K562 (cell line): ENCODE measurements around the gene SLC25A48. TPM values are rescaled to one million over a fixed set of nuclear protein-coding genes. Genes with fewer than 3 reads are reported as not detected.

Experiments
- ATAC-seq: fragments of 200-7000 bp; cut with Tn5 transposase; 3 replicates; pipeline ENCODE4 v1.9.1; 2020; ENCODE audit warnings: moderate library complexity
- BruUV-seq: library from RNA; stranded (reverse); fragments of 400-500 nt; replicated peaks from 2 replicates; lab custom pipeline; 2021; lab: Mats Ljungman, UMichigan
- CTCF ChIA-PET: fragments of 300-600 bp; formaldehyde crosslinking; extraction: SDS; loops from one replicate; lab custom pipeline; 2021; ENCODE audit warnings: low intra/inter-chr PET ratio; lab: Yijun Ruan, JAX
- POLR2A ChIA-PET: fragments of 300-600, 350-650 bp; sonication (Branson Sonifier 250); formaldehyde crosslinking; extraction: SDS; loops from one replicate; lab custom pipeline; 2021; ENCODE audit warnings: antibody characterized with exemption, inconsistent platforms; lab: Yijun Ruan, JAX
- DNase-seq, 4 experiments: peaks; one replicate each; pipeline versions ENCODE4 v3.0.0 to v3.0.0-alpha.2; 2011 to 2018; ENCODE audit warnings: low spot score in 3 of 4, mixed read lengths in 3 of 4; ENCODE audit errors: extremely low read depth in 1 of 4
- FAIRE-seq: peaks from 2 replicates; lab custom pipeline; 2011; peaks lifted over from hg19 to GRCh38; lab: Jason Lieb, UNC
- H2AFZ ChIP-seq: 2 replicates; pipeline ENCODE4 v1.6.0; 2011; ENCODE audit warnings: low read depth, low read length, control low read depth, inconsistent platforms
- H3K27ac ChIP-seq: fragments of 200-600 bp; 3 replicates; pipeline ENCODE4 v1.8.0; 2011; ENCODE audit warnings: low read depth, mild to moderate bottlenecking, control low read depth, inconsistent platforms, low read length, moderate library complexity, mixed read lengths; ENCODE audit errors: extremely low read depth
- H3K27me3 ChIP-seq, 2 experiments: fragments of 300-600 bp in 1 of 2; 2 replicates in 1 of 2; 3 replicates in 1 of 2; pipeline versions ENCODE4 v1.6.0 to v1.8.0; 2011; ENCODE audit warnings: inconsistent platforms in 2 of 2, low read length in 2 of 2, mild to moderate bottlenecking in 1 of 2, mixed read lengths in 1 of 2, moderate library complexity in 1 of 2; ENCODE audit not compliant: control insufficient read depth in 2 of 2, insufficient read depth in 2 of 2
- H3K36me3 ChIP-seq: fragments of 300-600 bp; 3 replicates; pipeline ENCODE4 v1.8.0; 2011; ENCODE audit warnings: mild to moderate bottlenecking, low read length, inconsistent platforms; ENCODE audit not compliant: control insufficient read depth, insufficient read depth
- H3K4me1 ChIP-seq, 2 experiments: fragments of 200-600 bp in 1 of 2; replicated peaks in 1 of 2; 2 replicates in 1 of 2; 3 replicates in 1 of 2; pipeline versions ENCODE4 v1.5.1 to v1.8.0; 2011; ENCODE audit warnings: inconsistent platforms in 2 of 2, low read length in 2 of 2, mild to moderate bottlenecking in 1 of 2, mixed read lengths in 1 of 2, moderate library complexity in 1 of 2; ENCODE audit not compliant: control insufficient read depth in 2 of 2, insufficient read depth in 2 of 2
- H3K4me2 ChIP-seq: 2 replicates; pipeline ENCODE4 v1.6.1; 2011; ENCODE audit warnings: low read length, control low read depth, inconsistent platforms, mixed read lengths; ENCODE audit not compliant: insufficient read depth
- H3K4me3 ChIP-seq: fragments of 200-600 bp; sonication (generic), shearing (Covaris generic); 2 replicates; pipeline ENCODE4 v1.5.1; 2016; ENCODE audit warnings: control low read depth, inconsistent platforms
- H3K79me2 ChIP-seq: fragments of 200-600 bp; 3 replicates; pipeline ENCODE4 v1.8.0; 2011; ENCODE audit warnings: low read length, inconsistent platforms; ENCODE audit not compliant: control insufficient read depth, insufficient read depth
- H3K9ac ChIP-seq, 2 experiments: 2 replicates each; pipeline versions ENCODE4 v1.6.0 to v1.6.1; 2011; ENCODE audit warnings: low read depth in 2 of 2, low read length in 2 of 2, control low read depth in 1 of 2, inconsistent platforms in 1 of 2, mild to moderate bottlenecking in 1 of 2, mixed read lengths in 1 of 2; ENCODE audit not compliant: insufficient read depth in 1 of 2
- H3K9me1 ChIP-seq: one replicate; pipeline ENCODE4 v1.6.0; 2011; ENCODE audit warnings: inconsistent platforms, mild to moderate bottlenecking, low read length, moderate library complexity; ENCODE audit not compliant: control insufficient read depth, insufficient read depth
- H3K9me3 ChIP-seq: replicated peaks from 2 replicates; pipeline ENCODE4 v1.5.1; 2011; ENCODE audit warnings: low read depth, low read length, inconsistent platforms; ENCODE audit not compliant: control insufficient read depth, insufficient read depth
- H4K20me1 ChIP-seq: replicated peaks from 2 replicates; pipeline ENCODE4 v1.6.1; 2011; ENCODE audit warnings: low read length, inconsistent platforms, mixed read lengths; ENCODE audit not compliant: control insufficient read depth, insufficient read depth
- FOXA3 ChIP-seq, 2 experiments: fragments of 450-650 bp in 1 of 2; sonication (generic) in 1 of 2; formaldehyde crosslinking; IDR thresholded peaks in 1 of 2; conservative IDR thresholded peaks in 1 of 2; 2 replicates each; pipeline versions ENCODE4 v1.4.0 to v1.8.0; 2020 to 2022; ENCODE audit warnings: mild to moderate bottlenecking in 2 of 2, missing genetic modification reagents in 1 of 2
- HDAC1 ChIP-seq, 2 experiments: fragments of 450-650 bp; IDR thresholded peaks; 2 replicates each; pipeline ENCODE4 v1.6.1; 2016 to 2017; ENCODE audit warnings: inconsistent platforms in 1 of 2, mild to moderate bottlenecking in 1 of 2, moderate library complexity in 1 of 2
- KAT7 ChIP-seq: sonication (generic); formaldehyde crosslinking; IDR thresholded peaks from 2 replicates; pipeline ENCODE4 v1.8.0; 2022; ENCODE audit warnings: missing genetic modification reagents, mild to moderate bottlenecking, borderline replicate concordance
- MAX ChIP-seq: sonication (generic); formaldehyde crosslinking; IDR thresholded peaks from 2 replicates; pipeline ENCODE4 v1.9.0; 2022; ENCODE audit warnings: mild to moderate bottlenecking, missing genetic modification reagents
- RBM22 ChIP-seq: fragments of 200-400 bp; formaldehyde crosslinking; IDR thresholded peaks from 2 replicates; pipeline ENCODE4 v1.6.1; 2018; ENCODE audit warnings: low read length, low read depth; ENCODE audit not compliant: poor library complexity, severe bottlenecking
- RFX1 ChIP-seq: fragments of 450-650 bp; IDR thresholded peaks from 2 replicates; pipeline ENCODE4 v1.6.1; 2016; ENCODE audit warnings: mild to moderate bottlenecking, moderate library complexity
- SLC30A9 ChIP-seq: fragments of 250-450 bp; sonication (Bioruptor Pico); IDR thresholded peaks from 2 replicates; pipeline ENCODE4 v1.8.0; 2022; ENCODE audit warnings: mild to moderate bottlenecking, moderate library complexity
- ZBTB33 ChIP-seq: sonication (generic); formaldehyde crosslinking; IDR thresholded peaks from 2 replicates; pipeline ENCODE4 v1.8.1; 2023; ENCODE audit warnings: mild to moderate bottlenecking, missing genetic modification reagents
- ZFPM2 ChIP-seq: fragments of 250-450 bp; sonication (Bioruptor Pico); IDR thresholded peaks from 2 replicates; pipeline ENCODE4 v1.5.1; 2022; ENCODE audit warnings: mild to moderate bottlenecking
- ZNF354B ChIP-seq: fragments of 250-450 bp; sonication (Bioruptor Pico); IDR thresholded peaks from 2 replicates; pipeline ENCODE4 v1.4.0; 2020
- ZNF436 ChIP-seq: fragments of 250-450, 450-650 bp; sonication (Bioruptor Pico); formaldehyde crosslinking; IDR thresholded peaks from 2 replicates; pipeline ENCODE4 v1.7.0; 2020; ENCODE audit warnings: mild to moderate bottlenecking
- ZNF589 ChIP-seq: fragments of 200-800 bp; sonication (Bioruptor generic); IDR thresholded peaks from 2 replicates; pipeline ENCODE4 v1.6.1; 2016; ENCODE audit warnings: low read depth, missing genetic modification characterization, missing compliant biosample characterization
- in situ Hi-C: fragments of 300-500 bp; cut with MboI; formaldehyde crosslinking; loops from 4 replicates; pipeline ENCODE4 v1.15.0; 2018; ENCODE audit warnings: inconsistent platforms, mixed read lengths
- intact Hi-C: fragments of 100-400 bp; cut with micrococcal nuclease; formaldehyde crosslinking; loops from 2 replicates; pipeline ENCODE4 v1.14.2; 2022
- polyA plus RNA-seq, 8 experiments: library from polyadenylated mRNA; depleted of rRNA in 4 of 8; stranded (reverse) in 5 of 8; unstranded in 3 of 8; fragments of >200 nt; fragmentation: Nextera tagmentation in 2 of 8; fragmentation: Illumina TruSeq in 1 of 8; extraction: Ambion mirVana in 2 of 8; extraction: Trizol in 1 of 8; gene quantifications; 2 replicates each; pipeline versions ENCODE4 v1.2.1 to v1.2.3, GENCODE V29; 2011 to 2014; ENCODE audit warnings: inconsistent platforms in 1 of 8, missing spikeins in 1 of 8
- total RNA-seq, 7 experiments: library from RNA; depleted of rRNA in 6 of 7; stranded (reverse); fragments of >200 nt in 6 of 7; fragmentation: Illumina TruSeq in 2 of 7; extraction: Trizol in 2 of 7; gene quantifications; 2 replicates each; pipeline versions ENCODE4 v1.2.1 to v1.2.3, GENCODE V29; 2011 to 2021; ENCODE audit warnings: low replicate concordance in 1 of 7
- TF ChIP-seq, protein P1 (sequence below): IDR thresholded peaks from 2 replicates; pipeline ENCODE4 v1.6.1; 2011; ENCODE audit not compliant: insufficient read length; ENCODE audit errors: extremely low read depth

SLC25A48 gene
- total and polyA plus RNA-seq, 9 of the 15 experiments (the other 6 are each of a cell fraction or from before 2014, with no cell fraction given): 0.08 to 0.35 (median 0.23) TPM; not detected in 1

- DNase-seq: no peak
- no peaks in the 10 kb centered on the region for H3K9me1 ChIP-seq
- TF ChIP-seq RFX1: no peak
- TF ChIP-seq ZNF354B (CRISPR knock-in tag): no peak
- no peak for TF ChIP-seq HDAC1 (IDR thresholded peaks at IDR 0.05)
- no peak for TF ChIP-seq ZNF436 (CRISPR knock-in tag)
- TF ChIP-seq SLC30A9: no peak
- no peak for TF ChIP-seq RBM22
- TF ChIP-seq KAT7 (CRISPR knock-in tag): no peak
- TF ChIP-seq, protein P1, sequence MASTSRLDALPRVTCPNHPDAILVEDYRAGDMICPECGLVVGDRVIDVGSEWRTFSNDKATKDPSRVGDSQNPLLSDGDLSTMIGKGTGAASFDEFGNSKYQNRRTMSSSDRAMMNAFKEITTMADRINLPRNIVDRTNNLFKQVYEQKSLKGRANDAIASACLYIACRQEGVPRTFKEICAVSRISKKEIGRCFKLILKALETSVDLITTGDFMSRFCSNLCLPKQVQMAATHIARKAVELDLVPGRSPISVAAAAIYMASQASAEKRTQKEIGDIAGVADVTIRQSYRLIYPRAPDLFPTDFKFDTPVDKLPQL: no peak
- no peak for TF ChIP-seq FOXA3 (CRISPR knock-in tag; conservative IDR thresholded peaks at IDR 0.05 in 1 of 2, IDR thresholded peaks at IDR 0.05 in 1 of 2)
- no peak for TF ChIP-seq MAX (CRISPR knock-in tag)
- no peak for TF ChIP-seq ZBTB33 (CRISPR knock-in tag)
- TF ChIP-seq ZFPM2 (CRISPR knock-in tag): no peak
- TF ChIP-seq ZNF589 (CRISPR knock-in tag): no peak
- TF ChIP-seq, all 486 proteins: peak for 0
- ChIA-PET POLR2A (no interaction called here), CTCF (no interaction called here)
- Histone ChIP-seq H3K79me2 (no peaks in the 10 kb centered on the region), H4K20me1 (no peaks in the 10 kb centered on the region), H3K27ac (no peak overlapping the region), H3K4me2 (no peak overlapping the region), H3K36me3 (no peaks in the 10 kb centered on the region), H3K27me3 (peaks cover 0 to 14% of the 10 kb centered on the region in 2 experiments; a peak in 3 of 5 replicates), H2AFZ (no peak overlapping the region), H3K4me3 (no peak overlapping the region), H3K9ac (no peak overlapping the region), H3K4me1 (no peaks in the 10 kb centered on the region), H3K9me3 (no peaks in the 10 kb centered on the region)
- intact Hi-C loops: no loop called here
- BruUV-seq: no TSS peak
- in situ Hi-C loops: no loop called here
- no peak for ATAC-seq
- no peak for FAIRE-seq
Observed at GRCh38 chr5:135867599-135867998, 33.1 kb downstream of the SLC25A48 start.
